Measurements from ENCODE around the gene KIRREL1.

- no peak for TF ChIP-seq POLR2AphosphoS5 (IDR thresholded peaks at IDR 0.05; ENCODE audit: low read depth, low read length)
- TF ChIP-seq TAF1 (IDR thresholded peaks at IDR 0.05; ENCODE audit: borderline replicate concordance, insufficient read depth, low read length), result no peak
- TF ChIP-seq REST (IDR thresholded peaks at IDR 0.05; ENCODE audit: insufficient read depth in 1 of 2, low read depth in 2 of 2, low read length in 2 of 2), result no peak
- no peak for TF ChIP-seq SIN3A (IDR thresholded peaks at IDR 0.05; ENCODE audit: borderline replicate concordance, insufficient read depth, low read length)
- TF ChIP-seq FOXP2 (optimal IDR thresholded peaks at IDR 0.05; ENCODE audit: borderline replicate concordance, extremely low read depth, extremely low read length, insufficient read depth), result no peak
These were observed 11.8 kb downstream of the KIRREL1 start for GRCh38 chr1:158005224-158005623.
